ENCODE data around the gene ZER1. TPM values are rescaled to one million over a fixed set of nuclear protein-coding genes. Genes with fewer than 3 reads are reported as not detected.

ZER1 gene
- total RNA-seq, 3 donors from 2014 or later, result 31.2 to 42.9 (median 34.1) TPM

- no peaks in the 10 kb centered on the region for H3K36me3 ChIP-seq
Measured at GRCh38 chr9:128733256-128733655, 38.5 kb downstream of the ZER1 start.

GRCh38 chr9:128732576-128732975, 39.2 kb downstream of the ZER1 start:
- H3K36me3 ChIP-seq, result no peaks in the 10 kb centered on the region
- no peaks in the 10 kb centered on the region for H3K4me1 ChIP-seq
- intact Hi-C loops (cut with DNase I; ENCODE audit: low total_unique reads), result no loop called here
- no peak for TF ChIP-seq POLR2A (IDR thresholded peaks at IDR 0.05)
- TF ChIP-seq POLR2AphosphoS5 (IDR thresholded peaks at IDR 0.05), result no peak
- TF ChIP-seq CTCF (IDR thresholded peaks at IDR 0.05), result no peak
- no peak overlapping the region for H3K27ac ChIP-seq
- H3K9me3 ChIP-seq, result no peaks in the 10 kb centered on the region
- H3K27me3 ChIP-seq, result no peaks in the 10 kb centered on the region
- no peak overlapping the region for H3K4me3 ChIP-seq
- DNase-seq (ENCODE audit: low spot score in 2 of 2), result no peak

More at GRCh38 chr9:128733256-128733655, 38.5 kb downstream of the ZER1 start:
- intact Hi-C loops (cut with DNase I; ENCODE audit: low total_unique reads), result no loop called here
- Histone ChIP-seq H3K27me3 (no peaks in the 10 kb centered on the region), H3K4me3 (no peak overlapping the region), H3K27ac (peak overlapping the region in 1 of 2 donors; percentile 40), H3K9me3 (no peaks in the 10 kb centered on the region), H3K4me1 (no peaks in the 10 kb centered on the region)
- DNase-seq (ENCODE audit: low spot score in 2 of 2), result peak; percentile 32 to 80
- no peak for TF ChIP-seq POLR2A (IDR thresholded peaks at IDR 0.05)
- TF ChIP-seq CTCF (IDR thresholded peaks at IDR 0.05), result peak in 2 of 3 donors; percentile 29 to 39

GRCh38 chr9:128731691-128732090, 40.0 kb downstream of the ZER1 start:
- Histone ChIP-seq H3K27me3 (no peaks in the 10 kb centered on the region), H3K4me1 (no peaks in the 10 kb centered on the region), H3K36me3 (no peaks in the 10 kb centered on the region), H3K27ac (no peak overlapping the region), H3K9me3 (no peaks in the 10 kb centered on the region), H3K4me3 (no peak overlapping the region)
- DNase-seq (ENCODE audit: low spot score in 2 of 2), result no peak
- no peak for TF ChIP-seq POLR2A (IDR thresholded peaks at IDR 0.05)
- intact Hi-C loops (cut with DNase I; ENCODE audit: low total_unique reads), result no loop called here

- Histone ChIP-seq H3K9me3 (no peaks in the 10 kb centered on the region), H3K4me3 (no peak overlapping the region), H3K27me3 (no peaks in the 10 kb centered on the region), H3K27ac (no peak overlapping the region), H3K36me3 (no peaks in the 10 kb centered on the region), H3K4me1 (no peaks in the 10 kb centered on the region)
- no peak for TF ChIP-seq POLR2A (IDR thresholded peaks at IDR 0.05)
- TF ChIP-seq CTCF (IDR thresholded peaks at IDR 0.05), result no peak
- no peak for TF ChIP-seq POLR2AphosphoS5 (IDR thresholded peaks at IDR 0.05)
- DNase-seq (ENCODE audit: low spot score in 2 of 2), result no peak
- intact Hi-C loops (cut with DNase I; ENCODE audit: low total_unique reads), result no loop called here
Measured at GRCh38 chr9:128731093-128731492, 40.6 kb downstream of the ZER1 start.

- intact Hi-C loops (cut with DNase I; ENCODE audit: low total_unique reads), result no loop called here
- H3K4me1 ChIP-seq, result no peaks in the 10 kb centered on the region
- H3K4me3 ChIP-seq, result no peak overlapping the region
- no peaks in the 10 kb centered on the region for H3K9me3 ChIP-seq
- TF ChIP-seq POLR2AphosphoS5 (IDR thresholded peaks at IDR 0.05), result no peak
- TF ChIP-seq CTCF (IDR thresholded peaks at IDR 0.05), result no peak
- no peak for TF ChIP-seq POLR2A (IDR thresholded peaks at IDR 0.05)
- DNase-seq (ENCODE audit: low spot score in 2 of 2), result no peak
- H3K27me3 ChIP-seq, result no peaks in the 10 kb centered on the region
- no peak overlapping the region for H3K27ac ChIP-seq
- no peaks in the 10 kb centered on the region for H3K36me3 ChIP-seq
Measured at GRCh38 chr9:128729766-128730517, 41.8 kb downstream of the ZER1 start.

Data from breast epithelium (tissue), 4 donors.